Activated T-cell treated with anti-CD3 and anti-CD28 coated beads, Interleukin-2, amount 50 U/mL, for 24 hours (primary cell): ENCODE measurements around the gene ZRANB3.
A peak's percentile ranks its signal among the peaks of the same experiment; 100 is the strongest.
"Not testable (repeated sequence)": the region's sequence is repeated elsewhere in the genome, so short reads cannot be mapped to it uniquely, and the experiment has no call there.

Experiments
- DNase-seq: peaks from one replicate; pipeline ENCODE4 v3.0.0-alpha.2; 2020
- H3K27ac Mint-ChIP-seq: 2 replicates; pipeline ENCODE4 v1.8.0; 2020; ENCODE audit warnings: mild to moderate bottlenecking, mixed read lengths
- H3K27me3 Mint-ChIP-seq: 2 replicates; pipeline ENCODE4 v1.8.0; 2020; ENCODE audit warnings: mixed read lengths
- H3K36me3 Mint-ChIP-seq: 2 replicates; pipeline ENCODE4 v1.8.0; 2020; ENCODE audit warnings: low read depth, mixed read lengths
- H3K4me1 Mint-ChIP-seq: 2 replicates; pipeline ENCODE4 v1.8.0; 2020; ENCODE audit warnings: low read depth, mixed read lengths
- H3K4me3 Mint-ChIP-seq: 2 replicates; pipeline ENCODE4 v1.8.0; 2020; ENCODE audit warnings: mild to moderate bottlenecking, moderate library complexity, mixed read lengths
- H3K9me3 Mint-ChIP-seq: 2 replicates; pipeline ENCODE4 v1.8.0; 2020; ENCODE audit warnings: mixed read lengths

The ZRANB3 gene

GRCh38 chr2:135530313-135531230 lies at the start of gene ZRANB3:
ZRANB3 (minus strand) TSS chr2:135531218.
- Mint-ChIP-seq H3K27me3 (no peaks in the 10 kb centered on the region), H3K4me3 (no peak within 1 kb of the TSS), H3K4me1 (peaks cover 45% of the 10 kb centered on the region), H3K9me3 (no peaks in the 10 kb centered on the region), H3K36me3 (peaks cover 31% of the 10 kb centered on the region), H3K27ac (no peak within 1 kb of the TSS)
- peak; percentile 90 for DNase-seq

GRCh38 chr2:135573620-135574019 lies 42.6 kb upstream of the ZRANB3 start:
- Mint-ChIP-seq H3K36me3 (peaks cover 23% of the 10 kb centered on the region), H3K27ac (no peak overlapping the region), H3K4me1 (peaks cover 9% of the 10 kb centered on the region), H3K27me3 (no peaks in the 10 kb centered on the region), H3K9me3 (no peaks in the 10 kb centered on the region), H3K4me3 (no peak overlapping the region)
- DNase-seq = no peak

- Mint-ChIP-seq H3K36me3 (peaks cover 39% of the 10 kb centered on the region), H3K4me1 (peaks cover 3% of the 10 kb centered on the region), H3K9me3 (no peaks in the 10 kb centered on the region)
Measured at GRCh38 chr2:135570884-135571283, 39.9 kb upstream of the ZRANB3 start.

GRCh38 chr2:135563793-135564192 lies 32.8 kb upstream of the ZRANB3 start:
- no peak for DNase-seq
- Mint-ChIP-seq H3K9me3 (no peaks in the 10 kb centered on the region), H3K4me1 (peaks cover 23% of the 10 kb centered on the region), H3K27ac (no peak overlapping the region), H3K36me3 (peaks cover 59% of the 10 kb centered on the region), H3K27me3 (no peaks in the 10 kb centered on the region), H3K4me3 (no peak overlapping the region)

More at GRCh38 chr2:135570884-135571283, 39.9 kb upstream of the ZRANB3 start:
- H3K27ac Mint-ChIP-seq = no peak overlapping the region
- no peak overlapping the region for H3K4me3 Mint-ChIP-seq
- H3K27me3 Mint-ChIP-seq = no peaks in the 10 kb centered on the region
- DNase-seq = no peak

GRCh38 chr2:135561925-135562324 lies 30.9 kb upstream of the ZRANB3 start:
- peaks cover 52% of the 10 kb centered on the region for H3K36me3 Mint-ChIP-seq
- H3K9me3 Mint-ChIP-seq = no peaks in the 10 kb centered on the region
- no peaks in the 10 kb centered on the region for H3K27me3 Mint-ChIP-seq
- no peak overlapping the region for H3K27ac Mint-ChIP-seq
- no peak overlapping the region for H3K4me3 Mint-ChIP-seq
- DNase-seq = no peak
- peaks cover 32% of the 10 kb centered on the region for H3K4me1 Mint-ChIP-seq

GRCh38 chr2:135557530-135557929 lies 26.5 kb upstream of the ZRANB3 start:
- Mint-ChIP-seq H3K36me3 (peaks cover 50% of the 10 kb centered on the region), H3K27me3 (no peaks in the 10 kb centered on the region), H3K27ac (no peak overlapping the region), H3K4me3 (no peak overlapping the region), H3K4me1 (peaks cover 37% of the 10 kb centered on the region), H3K9me3 (no peaks in the 10 kb centered on the region)
- no peak for DNase-seq

GRCh38 chr2:135555311-135555710 lies 24.3 kb upstream of the ZRANB3 start:
- Mint-ChIP-seq H3K27ac (no peak overlapping the region), H3K36me3 (peaks cover 41% of the 10 kb centered on the region), H3K9me3 (no peaks in the 10 kb centered on the region), H3K4me3 (no peak overlapping the region), H3K4me1 (peaks cover 37% of the 10 kb centered on the region), H3K27me3 (no peaks in the 10 kb centered on the region)
- no peak for DNase-seq

- no peak overlapping the region for H3K4me3 Mint-ChIP-seq
- H3K4me1 Mint-ChIP-seq = peaks cover 33% of the 10 kb centered on the region
- no peaks in the 10 kb centered on the region for H3K9me3 Mint-ChIP-seq
- H3K27ac Mint-ChIP-seq = no peak overlapping the region
- H3K27me3 Mint-ChIP-seq = no peaks in the 10 kb centered on the region
- H3K36me3 Mint-ChIP-seq = peaks cover 33% of the 10 kb centered on the region
- DNase-seq = no peak
Measured at GRCh38 chr2:135552887-135553286, 21.9 kb upstream of the ZRANB3 start.

GRCh38 chr2:135551356-135551755 lies 20.3 kb upstream of the ZRANB3 start:
- no peaks in the 10 kb centered on the region for H3K27me3 Mint-ChIP-seq
- peaks cover 36% of the 10 kb centered on the region for H3K36me3 Mint-ChIP-seq
- H3K4me1 Mint-ChIP-seq = peaks cover 33% of the 10 kb centered on the region
- no peaks in the 10 kb centered on the region for H3K9me3 Mint-ChIP-seq
- DNase-seq = no peak
- no peak overlapping the region for H3K4me3 Mint-ChIP-seq
- no peak overlapping the region for H3K27ac Mint-ChIP-seq

- no peaks in the 10 kb centered on the region for H3K27me3 Mint-ChIP-seq
- no peak overlapping the region for H3K4me3 Mint-ChIP-seq
- no peak overlapping the region for H3K27ac Mint-ChIP-seq
- H3K9me3 Mint-ChIP-seq = no peaks in the 10 kb centered on the region
- H3K4me1 Mint-ChIP-seq = peaks cover 31% of the 10 kb centered on the region
- peaks cover 17% of the 10 kb centered on the region for H3K36me3 Mint-ChIP-seq
- no peak for DNase-seq
Measured at GRCh38 chr2:135547311-135547710, 16.3 kb upstream of the ZRANB3 start.

GRCh38 chr2:135546436-135546835 lies 15.4 kb upstream of the ZRANB3 start:
- no peaks in the 10 kb centered on the region for H3K9me3 Mint-ChIP-seq
- no peak overlapping the region for H3K27ac Mint-ChIP-seq

GRCh38 chr2:135533545-135533944 lies 2.5 kb upstream of the ZRANB3 start:
- H3K27ac Mint-ChIP-seq, H3K4me3 Mint-ChIP-seq, H3K27me3 Mint-ChIP-seq, DNase-seq, H3K9me3 Mint-ChIP-seq: not testable (repeated sequence)
- Mint-ChIP-seq H3K4me1 (peaks cover 37% of the 10 kb centered on the region), H3K36me3 (peaks cover 39% of the 10 kb centered on the region)

More at GRCh38 chr2:135546436-135546835, 15.4 kb upstream of the ZRANB3 start:
- Mint-ChIP-seq H3K27me3 (no peaks in the 10 kb centered on the region), H3K4me3 (no peak overlapping the region), H3K36me3 (peaks cover 20% of the 10 kb centered on the region), H3K4me1 (peaks cover 31% of the 10 kb centered on the region)
- DNase-seq = no peak

- no peak for DNase-seq
- Mint-ChIP-seq H3K36me3 (peaks cover 36% of the 10 kb centered on the region), H3K27me3 (no peaks in the 10 kb centered on the region), H3K4me3 (no peak overlapping the region), H3K9me3 (no peaks in the 10 kb centered on the region), H3K27ac (peak overlapping the region; percentile 27), H3K4me1 (peaks cover 42% of the 10 kb centered on the region)
Measured at GRCh38 chr2:135532581-135532980, 1.6 kb upstream of the ZRANB3 start.

GRCh38 chr2:135531231-135532197 lies 496 bp upstream of the ZRANB3 start, which contains the start of gene R3HDM1:
R3HDM1 (plus strand) TSS chr2:135531484; CDS start chr2:135604846, 73,362 bp downstream.
- Mint-ChIP-seq H3K9me3 (no peaks in the 10 kb centered on the region), H3K27ac (no peak within 1 kb of the TSS), H3K4me3 (no peak within 1 kb of the TSS), H3K36me3 (peaks cover 34% of the 10 kb centered on the region), H3K27me3 (no peaks in the 10 kb centered on the region), H3K4me1 (peaks cover 45% of the 10 kb centered on the region)
- DNase-seq = peak; percentile 92
